Effector CD8-positive, alpha-beta T cell (primary cell): ENCODE results near the gene KMT2C.
"Not testable (repeated sequence)": the region's sequence is repeated elsewhere in the genome, so short reads cannot be mapped to it uniquely, and the experiment has no call there.

Experiments used
- DNase-seq: peaks from one replicate; lab custom pipeline; 2025; lab: John Stamatoyannopoulos, UW
- total RNA-seq, 4 experiments: gene quantifications; one replicate each; lab custom pipeline; 2026; lab: John Stamatoyannopoulos, UW

Gene KMT2C
- 258 to 367 (median 325) reads per million in 4 experiments for total RNA-seq

DNA sequence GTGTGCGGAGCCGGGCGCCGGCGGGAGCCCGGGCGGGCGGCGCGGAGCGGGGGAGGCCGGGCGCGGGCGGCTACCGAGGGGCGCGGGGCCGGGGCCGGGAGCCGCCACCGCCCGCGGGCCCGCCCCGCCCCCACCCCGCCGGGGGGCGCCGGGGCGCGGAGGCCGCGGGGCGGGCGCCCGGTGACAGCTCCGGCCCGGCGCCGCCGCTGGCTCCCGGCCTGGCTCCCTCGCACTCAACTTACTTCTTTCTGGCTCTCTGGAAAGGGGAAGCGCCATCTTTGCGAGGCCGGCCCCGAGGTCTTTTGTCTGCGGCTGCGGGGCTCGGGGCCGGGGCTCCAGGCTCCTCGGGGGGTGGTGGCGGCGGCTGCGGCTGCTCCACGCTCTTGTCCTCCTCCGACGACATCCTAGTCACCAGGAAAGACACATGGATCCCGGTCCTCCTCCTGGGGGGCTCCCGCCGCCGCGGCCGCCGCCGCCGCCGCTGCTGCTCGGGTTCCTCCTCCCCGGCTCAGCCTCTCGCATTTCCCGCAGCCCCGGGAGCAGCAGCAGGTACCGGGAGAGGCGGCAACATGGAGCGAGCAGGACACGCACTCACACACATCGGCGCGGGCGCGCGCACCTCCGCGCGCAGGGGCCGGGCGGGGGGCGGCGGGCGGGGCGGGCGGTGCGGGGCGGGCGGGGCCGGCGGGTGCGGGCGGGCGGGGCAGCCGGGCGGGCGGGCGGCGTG lies at the start of gene KMT2C:
TSS of gene KMT2C (minus strand) at position 620 of the 727 bp plus-strand sequence. CDS start at position 403, 217 bp downstream.
- peak; percentile 37 for DNase-seq

DNA sequence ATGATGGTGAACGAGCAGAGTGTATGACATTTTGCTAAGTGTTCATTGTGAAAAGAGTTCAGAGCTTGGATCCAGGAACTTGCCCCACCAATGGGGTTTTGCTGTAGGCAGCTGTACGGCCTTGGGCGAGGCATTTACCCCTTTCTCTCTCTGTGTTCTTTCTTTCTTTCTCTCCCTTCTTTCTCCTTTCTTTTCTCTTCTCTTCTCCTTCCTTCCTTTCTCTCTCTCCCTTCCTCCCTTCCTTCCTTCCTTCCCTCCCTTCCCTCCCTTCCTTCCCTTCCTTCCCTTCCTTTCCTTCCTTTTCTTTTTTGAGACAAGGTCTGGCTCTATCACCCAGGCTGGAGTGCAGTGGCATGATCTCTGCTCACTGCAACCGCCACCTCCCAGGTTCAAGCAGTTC lies 45.3 kb upstream of the KMT2C start:
- no peak for DNase-seq

- DNase-seq = no peak
These were observed 44.9 kb upstream of the KMT2C start for GRCh38 chr7:152480664-152481063.

- no peak for DNase-seq
These were observed 43.8 kb upstream of the KMT2C start for GRCh38 chr7:152479595-152479994.

- no peak for DNase-seq
These were observed 42.3 kb upstream of the KMT2C start for GRCh38 chr7:152478140-152478539.

GRCh38 chr7:152477079-152477478 lies 41.3 kb upstream of the KMT2C start:
- DNase-seq = no peak

DNA sequence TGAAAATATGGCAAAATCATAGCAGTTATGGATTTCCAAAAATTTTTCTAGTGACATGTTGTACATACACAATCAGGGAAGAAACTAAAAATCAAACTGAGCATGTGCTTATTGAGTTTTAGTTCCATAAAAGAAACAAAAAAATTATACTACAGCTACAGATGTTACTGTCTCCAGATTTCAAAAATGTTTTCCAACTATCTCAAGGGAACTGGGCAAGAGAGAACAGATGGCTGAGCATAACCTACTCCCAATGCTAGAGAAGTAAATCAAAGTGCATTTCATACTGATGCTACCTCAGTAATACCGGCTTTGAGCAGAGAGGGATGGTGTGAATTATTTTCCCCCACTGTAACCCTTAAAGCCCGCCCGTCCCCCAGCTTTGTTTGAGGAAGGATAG lies 40.7 kb upstream of the KMT2C start:
- DNase-seq = no peak

DNA sequence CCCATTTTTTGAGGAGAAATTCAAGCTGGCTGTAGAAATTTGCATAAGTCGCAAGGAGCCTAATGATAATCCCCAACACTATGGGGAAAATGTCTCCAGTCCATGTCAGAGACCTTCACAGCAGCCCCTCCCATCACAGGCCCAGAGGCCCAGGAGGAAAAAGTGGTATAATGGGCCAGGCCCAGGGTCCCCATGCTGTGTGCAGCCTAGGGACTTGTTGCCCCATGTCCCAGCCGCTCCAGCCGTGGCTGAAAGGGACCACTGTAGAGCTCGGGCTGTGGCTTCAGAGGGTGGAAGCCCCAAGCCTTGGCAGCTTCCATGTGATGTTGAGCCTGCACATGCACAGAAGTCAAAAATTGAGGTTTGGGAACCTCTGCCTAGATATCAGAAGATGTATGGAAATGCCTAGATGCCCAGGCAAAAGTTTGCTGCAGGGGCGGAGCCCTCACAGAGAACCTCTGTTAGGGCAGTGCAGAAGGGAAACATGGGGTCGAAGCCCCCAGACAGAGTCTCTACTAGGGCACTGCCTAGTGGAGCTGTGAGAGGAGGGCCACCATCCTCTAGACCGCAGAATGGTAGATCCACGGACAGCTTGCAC lies 35.3 kb upstream of the KMT2C start:
- DNase-seq = not testable (repeated sequence)

GRCh38 chr7:152470251-152471022 lies 34.6 kb upstream of the KMT2C start:
- DNase-seq = not testable (repeated sequence)

DNA sequence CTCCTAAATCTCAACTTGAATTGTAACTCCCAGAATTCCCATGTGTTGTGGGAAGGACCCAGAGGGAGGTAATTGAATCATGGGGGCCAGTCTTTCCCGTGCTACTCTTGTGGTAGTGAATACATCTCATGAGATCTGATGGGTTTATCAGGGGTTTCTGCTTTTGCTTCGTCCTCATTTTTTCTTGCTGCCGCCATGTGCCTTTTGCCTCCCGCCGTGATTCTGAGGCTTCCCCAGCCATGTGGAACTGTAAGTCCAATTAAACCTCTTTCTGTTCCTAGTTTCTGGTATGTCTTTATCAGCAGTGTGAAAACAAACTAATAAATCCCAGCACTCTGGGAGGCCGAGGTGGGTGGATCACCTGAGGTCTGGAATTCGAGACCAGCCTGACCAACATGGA lies 33.8 kb upstream of the KMT2C start:
- DNase-seq = not testable (repeated sequence)

- DNase-seq = no peak
These were observed 31.4 kb upstream of the KMT2C start for GRCh38 chr7:152467225-152467624.

DNA sequence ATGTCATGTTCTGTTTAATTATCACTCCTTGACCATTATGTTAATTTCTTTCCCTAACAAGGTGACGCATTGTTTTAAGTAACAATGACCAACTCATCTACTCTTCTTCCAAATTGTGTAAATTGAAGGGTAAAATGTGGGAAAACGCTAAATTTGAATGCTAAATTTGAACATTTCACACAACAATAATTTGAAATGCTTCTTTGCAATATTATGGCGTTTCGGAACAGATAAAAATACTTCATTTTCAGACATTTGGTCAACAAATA lies 29.2 kb upstream of the KMT2C start:
- DNase-seq = no peak

DNA sequence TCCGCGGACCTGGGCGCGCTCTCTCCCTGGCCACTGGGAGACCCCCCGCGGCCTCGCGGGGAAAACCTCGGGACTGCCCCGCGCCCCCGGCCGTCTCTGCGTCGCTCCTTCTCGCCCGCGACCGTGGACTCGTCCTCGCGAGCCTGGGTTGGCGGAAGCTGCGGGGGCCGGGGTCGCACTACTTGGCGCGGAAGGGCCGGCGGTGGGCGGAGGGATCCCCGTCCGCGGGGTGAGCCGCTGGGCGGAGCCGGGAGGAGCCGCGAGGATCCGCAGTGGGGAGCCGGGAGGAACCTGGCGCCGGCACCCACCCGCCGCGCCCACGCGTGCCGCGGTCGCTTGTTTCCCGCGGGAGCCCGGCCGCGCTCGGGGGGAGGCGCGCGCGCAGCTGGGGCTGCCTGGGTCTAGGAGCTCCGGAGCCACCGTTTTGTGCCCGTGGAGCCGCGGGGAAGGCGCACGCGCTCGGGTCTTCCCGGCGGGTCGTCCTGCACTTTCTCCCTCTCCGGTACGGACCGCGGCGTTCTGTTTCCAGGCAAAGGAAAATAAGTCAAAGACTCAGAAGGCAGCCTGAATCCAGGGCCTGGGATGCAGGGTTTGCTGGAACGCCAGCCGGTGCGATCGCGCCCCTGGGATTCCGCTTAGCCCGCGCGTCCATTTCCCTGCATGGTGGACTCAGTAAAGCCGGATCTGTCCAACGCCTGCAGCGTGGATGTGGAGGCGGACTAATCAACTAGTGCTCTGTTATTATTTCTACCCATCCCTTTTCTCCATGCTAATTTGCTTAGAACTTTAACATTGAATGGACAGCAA lies 28.7 kb upstream of the KMT2C start:
- peak; percentile 68 for DNase-seq

GRCh38 chr7:152463709-152464311 lies 28.0 kb upstream of the KMT2C start:
- peak; percentile 100 for DNase-seq

- DNase-seq = no peak
These were observed 27.3 kb upstream of the KMT2C start for GRCh38 chr7:152462995-152463708.

GRCh38 chr7:152459724-152460251 lies 24.0 kb upstream of the KMT2C start:
- DNase-seq = no peak

DNA sequence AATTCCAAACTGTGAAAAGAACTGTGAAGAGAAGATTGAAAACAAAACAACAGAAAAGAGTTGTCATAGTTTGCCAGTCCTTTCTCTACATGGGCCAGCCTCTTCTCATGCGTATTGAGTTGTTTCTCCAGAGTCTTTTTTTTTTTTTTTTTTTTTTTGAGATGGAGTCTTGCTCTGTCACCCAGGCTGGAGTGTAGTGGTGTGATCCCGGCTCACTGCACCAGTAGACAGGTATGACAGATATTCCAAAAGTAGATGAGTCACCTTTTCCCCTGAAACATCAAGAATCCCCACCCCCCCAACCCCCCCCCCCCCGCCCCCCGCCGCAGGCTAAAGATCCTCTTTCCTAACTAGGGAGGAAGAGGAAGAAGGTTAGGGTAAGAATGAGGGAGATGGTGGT lies 15.6 kb upstream of the KMT2C start:
- no peak for DNase-seq

GRCh38 chr7:152445386-152446008 lies 9.7 kb upstream of the KMT2C start:
- DNase-seq = not testable (repeated sequence)

DNA sequence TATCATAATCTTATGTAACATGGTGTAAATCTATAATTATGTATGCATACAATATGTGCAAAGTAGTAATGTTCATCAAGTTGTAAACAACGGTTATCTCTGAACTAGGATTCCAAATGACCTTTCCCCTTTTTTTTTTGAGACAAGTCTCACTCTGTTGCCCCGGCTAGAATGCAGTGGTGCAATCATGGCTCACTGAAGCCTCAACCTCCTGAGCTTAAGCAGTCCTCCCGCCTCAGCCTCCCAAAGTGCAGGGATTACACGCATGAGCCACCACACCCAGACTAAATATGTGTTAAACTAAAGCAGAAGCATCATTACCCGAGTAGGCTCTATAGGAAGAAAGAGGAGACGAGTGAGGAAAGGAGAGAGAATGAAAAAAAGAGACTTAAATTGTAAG lies 7.8 kb upstream of the KMT2C start:
- DNase-seq = no peak

DNA sequence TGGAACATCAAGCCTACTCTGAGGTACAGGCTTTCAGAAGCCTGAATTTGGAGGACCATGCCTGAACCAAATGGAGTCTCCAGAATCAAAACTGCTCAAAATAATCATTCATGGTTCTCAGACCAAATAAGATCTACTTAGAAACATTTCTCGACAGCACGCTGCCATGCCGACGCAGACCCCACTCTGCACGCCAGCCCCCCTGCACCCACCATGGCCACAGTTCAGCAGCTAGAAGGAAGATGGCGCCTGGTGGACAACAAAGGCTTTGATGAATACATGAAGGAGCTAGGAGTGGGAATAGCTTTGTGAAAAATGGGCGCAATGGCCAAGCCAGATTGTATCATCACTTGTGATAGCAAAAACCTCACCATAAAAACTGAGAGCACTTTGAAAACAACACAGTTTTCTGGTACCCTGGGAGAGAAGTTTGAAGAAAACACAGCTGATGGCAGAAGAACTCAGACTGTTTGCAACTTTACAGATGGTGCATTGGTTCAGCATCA lies 6.6 kb upstream of the KMT2C start:
- DNase-seq = no peak
